ENCODE measurements around the gene TLCD1.

DNA sequence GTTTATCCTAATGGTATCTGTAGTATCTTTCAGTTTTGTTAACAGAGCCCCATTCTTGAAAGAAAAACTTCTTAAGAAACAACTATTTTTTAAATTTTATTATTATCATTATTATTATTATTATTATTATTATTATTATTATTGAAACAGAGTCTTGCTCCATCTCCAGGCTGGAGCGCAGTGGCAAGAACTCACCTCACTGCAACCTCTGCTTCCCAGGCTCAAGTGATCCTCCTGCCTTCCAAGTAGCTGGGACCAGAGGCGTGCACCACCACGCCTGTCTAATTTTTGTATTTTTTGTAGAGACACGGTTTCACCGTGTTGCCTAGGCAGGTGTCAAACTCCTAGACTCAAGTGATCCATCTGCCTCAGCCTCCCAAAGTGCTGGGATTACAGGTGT, 40.7 kb downstream of the TLCD1 start:
- TF ChIP-seq NFE2L2 (conservative IDR thresholded peaks at IDR 0.05; ENCODE audit: low read length) (no peak), RCOR1 (IDR thresholded peaks at IDR 0.05; ENCODE audit: low read depth, low read length) (no peak), MYC (IDR thresholded peaks at IDR 0.05; ENCODE audit: borderline replicate concordance, low read length) (no peak), ZFP36 (IDR thresholded peaks at IDR 0.05; ENCODE audit: borderline replicate concordance, partially characterized antibody) (no peak), POLR2A (IDR thresholded peaks at IDR 0.05; ENCODE audit: low read length) (no peak), RNF2 (IDR thresholded peaks at IDR 0.05; ENCODE audit: borderline replicate concordance, low read depth) (no peak), RAD21 (conservative IDR thresholded peaks at IDR 0.05 in 1 of 2, IDR thresholded peaks at IDR 0.05 in 1 of 2) (no peak), EP300 (IDR thresholded peaks at IDR 0.05) (no peak), CHD2 (IDR thresholded peaks at IDR 0.05; ENCODE audit: low read length, partially characterized antibody) (no peak), MAZ (IDR thresholded peaks at IDR 0.05; ENCODE audit: borderline replicate concordance, low read depth, low read length) (no peak), NR3C1 (IDR thresholded peaks at IDR 0.05) (no peak), ZNF302 (CRISPR knock-in tag; IDR thresholded peaks at IDR 0.05) (no peak)
- TF ChIP-seq, protein P1, sequence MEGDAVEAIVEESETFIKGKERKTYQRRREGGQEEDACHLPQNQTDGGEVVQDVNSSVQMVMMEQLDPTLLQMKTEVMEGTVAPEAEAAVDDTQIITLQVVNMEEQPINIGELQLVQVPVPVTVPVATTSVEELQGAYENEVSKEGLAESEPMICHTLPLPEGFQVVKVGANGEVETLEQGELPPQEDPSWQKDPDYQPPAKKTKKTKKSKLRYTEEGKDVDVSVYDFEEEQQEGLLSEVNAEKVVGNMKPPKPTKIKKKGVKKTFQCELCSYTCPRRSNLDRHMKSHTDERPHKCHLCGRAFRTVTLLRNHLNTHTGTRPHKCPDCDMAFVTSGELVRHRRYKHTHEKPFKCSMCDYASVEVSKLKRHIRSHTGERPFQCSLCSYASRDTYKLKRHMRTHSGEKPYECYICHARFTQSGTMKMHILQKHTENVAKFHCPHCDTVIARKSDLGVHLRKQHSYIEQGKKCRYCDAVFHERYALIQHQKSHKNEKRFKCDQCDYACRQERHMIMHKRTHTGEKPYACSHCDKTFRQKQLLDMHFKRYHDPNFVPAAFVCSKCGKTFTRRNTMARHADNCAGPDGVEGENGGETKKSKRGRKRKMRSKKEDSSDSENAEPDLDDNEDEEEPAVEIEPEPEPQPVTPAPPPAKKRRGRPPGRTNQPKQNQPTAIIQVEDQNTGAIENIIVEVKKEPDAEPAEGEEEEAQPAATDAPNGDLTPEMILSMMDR (IDR thresholded peaks at IDR 0.05), result no peak
- TF ChIP-seq, protein P2, sequence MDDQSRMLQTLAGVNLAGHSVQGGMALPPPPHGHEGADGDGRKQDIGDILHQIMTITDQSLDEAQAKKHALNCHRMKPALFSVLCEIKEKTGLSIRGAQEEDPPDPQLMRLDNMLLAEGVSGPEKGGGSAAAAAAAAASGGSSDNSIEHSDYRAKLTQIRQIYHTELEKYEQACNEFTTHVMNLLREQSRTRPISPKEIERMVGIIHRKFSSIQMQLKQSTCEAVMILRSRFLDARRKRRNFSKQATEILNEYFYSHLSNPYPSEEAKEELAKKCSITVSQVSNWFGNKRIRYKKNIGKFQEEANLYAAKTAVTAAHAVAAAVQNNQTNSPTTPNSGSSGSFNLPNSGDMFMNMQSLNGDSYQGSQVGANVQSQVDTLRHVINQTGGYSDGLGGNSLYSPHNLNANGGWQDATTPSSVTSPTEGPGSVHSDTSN (IDR thresholded peaks at IDR 0.05), result no peak
